K562 (cell line): Measurements from ENCODE around the gene SND1. TPM values are rescaled to one million over a fixed set of nuclear protein-coding genes. Genes with fewer than 3 reads are reported as not detected.

Experiments used
- BHLHE40 ChIP-seq: IDR thresholded peaks from 2 replicates; pipeline ENCODE4 v1.6.1; 2011; ENCODE audit warnings: low read length, improper control_type of control experiment
- CBX5 ChIP-seq: IDR thresholded peaks from 2 replicates; pipeline ENCODE4 v1.6.1; 2014; ENCODE audit warnings: low read depth, borderline replicate concordance
- CHD2 ChIP-seq: IDR thresholded peaks from 2 replicates; pipeline ENCODE4 v1.6.1; 2011; ENCODE audit warnings: low read depth, low read length
- CREM ChIP-seq: IDR thresholded peaks from 2 replicates; pipeline ENCODE4 v1.6.1; 2014; ENCODE audit warnings: antibody characterized with exemption, low read depth
- DIDO1 ChIP-seq: fragments of 450-650 bp; IDR thresholded peaks from 2 replicates; pipeline ENCODE4 v1.6.1; 2016; ENCODE audit warnings: low read depth, missing biosample characterization, missing genetic modification characterization
- E2F3 ChIP-seq: fragments of 250-450 bp; sonication (Bioruptor Pico); IDR thresholded peaks from 2 replicates; pipeline ENCODE4 v1.4.0; 2020; ENCODE audit warnings: mild to moderate bottlenecking
- ETV5 ChIP-seq: sonication (generic); formaldehyde crosslinking; IDR thresholded peaks from 2 replicates; pipeline ENCODE4 v1.4.0; 2020; ENCODE audit warnings: low read depth, mild to moderate bottlenecking, missing genetic modification reagents
- HDAC6 ChIP-seq: IDR thresholded peaks from 2 replicates; pipeline ENCODE4 v1.6.1; 2012; ENCODE audit warnings: low read depth, mild to moderate bottlenecking, control low read depth, inconsistent platforms, low read length, moderate library complexity
- HNRNPLL ChIP-seq: fragments of 200-400 bp; formaldehyde crosslinking; IDR thresholded peaks from 2 replicates; pipeline ENCODE4 v1.6.1; 2017; ENCODE audit warnings: low read length, low read depth, mild to moderate bottlenecking; ENCODE audit not compliant: poor library complexity, severe bottlenecking
- MCM5 ChIP-seq: fragments of 450-650 bp; IDR thresholded peaks from 2 replicates; pipeline ENCODE4 v1.6.1; 2016; ENCODE audit warnings: low read depth
- NFIX ChIP-seq: fragments of 250-450 bp; sonication (Bioruptor Pico); IDR thresholded peaks from 2 replicates; pipeline ENCODE4 v1.4.0; 2020; ENCODE audit warnings: low read depth, mild to moderate bottlenecking, moderate library complexity
- PHF20 ChIP-seq: fragments of 450-650 bp; IDR thresholded peaks from 2 replicates; pipeline ENCODE4 v1.6.1; 2018; ENCODE audit not compliant: partially characterized antibody
- POU5F1 ChIP-seq: fragments of 150-350 bp; IDR thresholded peaks from 2 replicates; pipeline ENCODE4 v1.6.1; 2014; ENCODE audit warnings: borderline replicate concordance, low read length, low read depth, mild to moderate bottlenecking; ENCODE audit not compliant: partially characterized antibody
- PRMT5 ChIP-seq: sonication (generic); formaldehyde crosslinking; IDR thresholded peaks from 2 replicates; pipeline ENCODE4 v1.5.0; 2020; ENCODE audit warnings: missing genetic modification reagents
- RBM39 ChIP-seq: fragments of 200-400 bp; formaldehyde crosslinking; optimal IDR thresholded peaks from 2 replicates; pipeline ENCODE3; 2018; ENCODE audit warnings: low read depth, low read length
- RNF219 ChIP-seq: fragments of 250-450 bp; sonication (Bioruptor Pico); IDR thresholded peaks from 2 replicates; pipeline ENCODE4 v1.5.0; 2022; ENCODE audit warnings: mild to moderate bottlenecking
- SMC3 ChIP-seq: conservative IDR thresholded peaks from 2 replicates; pipeline ENCODE4 v1.6.1; 2011; ENCODE audit warnings: low read depth, low read length, improper control_type of control experiment; ENCODE audit not compliant: insufficient read depth
- TAF1 ChIP-seq: IDR thresholded peaks from 2 replicates; pipeline ENCODE4 v1.6.1; 2011; ENCODE audit warnings: mild to moderate bottlenecking, low read length, moderate library complexity; ENCODE audit not compliant: insufficient read depth, control insufficient read depth, severe bottlenecking; ENCODE audit errors: extremely low read depth
- ZBTB49 ChIP-seq: sonication (generic); formaldehyde crosslinking; IDR thresholded peaks from 2 replicates; pipeline ENCODE4 v1.8.0; 2022; ENCODE audit warnings: missing genetic modification reagents, mild to moderate bottlenecking, borderline replicate concordance
- ZNF140 ChIP-seq: fragments of 250-450 bp; sonication (Bioruptor Pico); IDR thresholded peaks from 2 replicates; pipeline ENCODE4 v1.8.0; 2021; ENCODE audit warnings: moderate library complexity, mild to moderate bottlenecking, inconsistent platforms
- ZNF280B ChIP-seq: fragments of 250-450 bp; sonication (Bioruptor Pico); IDR thresholded peaks from 2 replicates; pipeline ENCODE4 v1.5.1; 2021; ENCODE audit warnings: mild to moderate bottlenecking
- ZNF282 ChIP-seq: sonication (generic); formaldehyde crosslinking; IDR thresholded peaks from 2 replicates; pipeline ENCODE4 v1.8.1; 2023; ENCODE audit warnings: missing genetic modification reagents
- ZNF444 ChIP-seq: fragments of 250-450 bp; sonication (Bioruptor Pico); IDR thresholded peaks from 2 replicates; pipeline ENCODE4 v1.4.0; 2020; ENCODE audit warnings: mild to moderate bottlenecking, moderate library complexity
- ZNF561 ChIP-seq: fragments of 450-650 bp; formaldehyde crosslinking; conservative IDR thresholded peaks from 2 replicates; pipeline ENCODE4 v1.4.0; 2020; ENCODE audit warnings: mild to moderate bottlenecking, moderate library complexity
- ZNF785 ChIP-seq: fragments of 250-450 bp; sonication (Bioruptor Pico); IDR thresholded peaks from 2 replicates; pipeline ENCODE4 v1.4.0; 2020; ENCODE audit warnings: mild to moderate bottlenecking
- polyA plus RNA-seq, 8 experiments: library from polyadenylated mRNA; depleted of rRNA in 4 of 8; stranded (reverse) in 5 of 8; unstranded in 3 of 8; fragments of >200 nt; fragmentation: Nextera tagmentation in 2 of 8; fragmentation: Illumina TruSeq in 1 of 8; extraction: Ambion mirVana in 2 of 8; extraction: Trizol in 1 of 8; gene quantifications; 2 replicates each; pipeline versions ENCODE4 v1.2.1 to v1.2.3, GENCODE V29; 2011 to 2014; ENCODE audit warnings: inconsistent platforms in 1 of 8, missing spikeins in 1 of 8
- total RNA-seq, 7 experiments: library from RNA; depleted of rRNA in 6 of 7; stranded (reverse); fragments of >200 nt in 6 of 7; fragmentation: Illumina TruSeq in 2 of 7; extraction: Trizol in 2 of 7; gene quantifications; 2 replicates each; pipeline versions ENCODE4 v1.2.1 to v1.2.3, GENCODE V29; 2011 to 2021; ENCODE audit warnings: low replicate concordance in 1 of 7

Gene SND1
- total and polyA plus RNA-seq, 9 of the 15 experiments (the other 6 are each of a cell fraction or from before 2014, with no cell fraction given), result 46.5 to 307 (median 191) TPM

- no peak for TF ChIP-seq ZNF444
- no peak for TF ChIP-seq BHLHE40
- TF ChIP-seq E2F3 (CRISPR knock-in tag), result no peak
- TF ChIP-seq ZNF561, result no peak
- no peak for TF ChIP-seq RBM39
- TF ChIP-seq CREM, result no peak
- no peak for TF ChIP-seq PRMT5 (CRISPR knock-in tag)
- TF ChIP-seq ZNF282 (CRISPR knock-in tag), result no peak
- TF ChIP-seq ZNF280B (CRISPR knock-in tag), result no peak
- TF ChIP-seq ZNF140 (CRISPR knock-in tag), result no peak
- no peak for TF ChIP-seq DIDO1 (tag)
- TF ChIP-seq CBX5, result no peak
- no peak for TF ChIP-seq ZBTB49 (CRISPR knock-in tag)
- no peak for TF ChIP-seq MCM5
- no peak for TF ChIP-seq ETV5 (CRISPR knock-in tag)
- no peak for TF ChIP-seq HDAC6
- TF ChIP-seq HNRNPLL, result no peak
- no peak for TF ChIP-seq PHF20
- TF ChIP-seq SMC3, result 0 out of 2 replicates have a peak, but pooled peaks have one; percentile 2
- TF ChIP-seq POU5F1, result no peak
- TF ChIP-seq CHD2, result no peak
- no peak for TF ChIP-seq ZNF785 (CRISPR knock-in tag)
- TF ChIP-seq NFIX (CRISPR knock-in tag), result no peak
- TF ChIP-seq RNF219 (CRISPR knock-in tag), result no peak
- no peak for TF ChIP-seq TAF1
Observed at GRCh38 chr7:127650847-127651555, 993 bp upstream of the SND1 start (continued).
